ENCODE results near the gene OTUB1. TPM values are rescaled to one million over a fixed set of nuclear protein-coding genes. Genes with fewer than 3 reads are reported as not detected.

The OTUB1 gene
- polyA plus RNA-seq, 1 donor (not counting 4 experiments of a cell fraction or from before 2014, with no cell fraction given), result 106 TPM

DNA sequence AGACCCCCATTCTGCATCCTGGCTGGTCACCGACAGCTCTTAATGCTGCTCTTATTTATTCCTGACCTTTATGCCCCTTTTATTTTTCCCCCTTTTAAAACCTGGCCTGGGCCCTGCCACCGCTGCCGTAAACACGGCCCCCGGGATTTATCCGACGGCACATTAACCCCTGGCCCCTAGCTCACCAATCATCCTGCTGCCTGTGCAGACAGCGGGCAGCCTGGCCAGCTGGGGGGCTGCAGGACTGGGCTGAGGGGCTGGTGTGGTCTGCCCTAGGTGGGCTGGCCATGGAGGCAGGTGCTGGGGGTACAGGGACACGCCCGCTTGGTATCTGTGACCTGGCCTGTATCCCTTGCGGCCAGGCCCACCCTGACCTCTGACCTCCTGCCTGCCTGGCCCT lies 28.1 kb downstream of the OTUB1 start:
- no peak overlapping the region for H3K27ac ChIP-seq (ENCODE audit: control insufficient read depth, insufficient read depth, low read length)
- DNase-seq (ENCODE audit: low read depth, low spot score), result no peak
- H3K79me2 ChIP-seq (ENCODE audit: control insufficient read depth, insufficient read depth, low read length), result no peaks in the 10 kb centered on the region
- no peak for FAIRE-seq
- no peak overlapping the region for H3K4me3 ChIP-seq (ENCODE audit: control insufficient read depth in 2 of 3, extremely low read depth in 1 of 3, insufficient read depth in 2 of 3, low read depth in 1 of 3, low read length in 3 of 3)
- TF ChIP-seq EZH2 (IDR thresholded peaks at IDR 0.05; ENCODE audit: low read length) (no peak), CTCF (optimal IDR thresholded peaks at IDR 0.05 in 1 of 3, IDR thresholded peaks at IDR 0.05 in 1 of 3, conservative IDR thresholded peaks at IDR 0.05 in 1 of 3; ENCODE audit: extremely low read depth in 1 of 3, insufficient read depth in 2 of 3, low read length in 3 of 3) (no peak)
- dilution Hi-C loops (cut with MboI; ENCODE audit: extremely low pct_ligation_motif_present, low sequenced_read_pairs), result no loop called here
- H3K27me3 ChIP-seq (ENCODE audit: control insufficient read depth, extremely low read depth, insufficient read depth, low read length), result peaks cover 14% of the 10 kb centered on the region
- H2AFZ ChIP-seq (ENCODE audit: control insufficient read depth, low read length), result no peak overlapping the region
- H3K4me1 ChIP-seq (ENCODE audit: control insufficient read depth, extremely low read depth, insufficient read depth, low read length), result no peaks in the 10 kb centered on the region
- H4K20me1 ChIP-seq (ENCODE audit: control insufficient read depth, extremely low read depth, insufficient read depth, low read length), result no peaks in the 10 kb centered on the region
- H3K9me1 ChIP-seq (ENCODE audit: control insufficient read depth, extremely low read depth, insufficient read depth, low read length), result no peaks in the 10 kb centered on the region
- H3K9me3 ChIP-seq (ENCODE audit: control insufficient read depth, low read depth, low read length), result no peaks in the 10 kb centered on the region
- H3K4me2 ChIP-seq (ENCODE audit: control insufficient read depth, extremely low read depth, insufficient read depth, low read depth, low read length), result no peak overlapping the region
- no peak overlapping the region for H3K9ac ChIP-seq (ENCODE audit: control insufficient read depth, extremely low read depth, insufficient read depth, low read length)
- H3K36me3 ChIP-seq (ENCODE audit: control insufficient read depth in 2 of 2, extremely low read depth in 1 of 2, insufficient read depth in 2 of 2, low read length in 2 of 2), result no peaks in the 10 kb centered on the region

DNA sequence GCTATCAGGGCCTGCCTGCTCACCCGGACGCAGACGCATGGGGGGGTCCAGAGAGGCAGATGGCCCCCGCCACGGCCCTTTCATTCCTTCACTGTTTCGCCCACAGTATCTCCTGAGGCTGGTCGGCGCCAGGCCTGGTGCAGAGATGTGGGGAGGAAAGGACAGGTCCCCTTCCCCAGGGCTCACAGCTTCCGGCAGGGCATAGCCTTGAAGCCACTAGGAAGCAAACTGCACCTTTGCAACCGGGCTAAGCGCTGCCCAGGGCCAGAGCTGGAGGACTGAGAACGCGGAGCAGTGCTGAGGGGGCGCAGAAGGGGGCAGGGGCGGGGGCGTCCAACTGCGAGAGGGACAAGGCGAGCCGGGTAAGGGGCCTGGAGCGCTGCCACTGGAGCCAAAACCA lies 29.3 kb downstream of the OTUB1 start:
- Histone ChIP-seq H3K9me3 (ENCODE audit: control insufficient read depth, low read depth, low read length) (no peaks in the 10 kb centered on the region), H3K9ac (ENCODE audit: control insufficient read depth, extremely low read depth, insufficient read depth, low read length) (no peak overlapping the region), H2AFZ (ENCODE audit: control insufficient read depth, low read length) (no peak overlapping the region), H3K4me2 (ENCODE audit: control insufficient read depth, extremely low read depth, insufficient read depth, low read depth, low read length) (no peak overlapping the region), H3K4me1 (ENCODE audit: control insufficient read depth, extremely low read depth, insufficient read depth, low read length) (no peaks in the 10 kb centered on the region), H3K4me3 (ENCODE audit: control insufficient read depth in 2 of 3, extremely low read depth in 1 of 3, insufficient read depth in 2 of 3, low read depth in 1 of 3, low read length in 3 of 3) (no peak overlapping the region), H3K27ac (ENCODE audit: control insufficient read depth, insufficient read depth, low read length) (no peak overlapping the region), H3K9me1 (ENCODE audit: control insufficient read depth, extremely low read depth, insufficient read depth, low read length) (no peaks in the 10 kb centered on the region), H4K20me1 (ENCODE audit: control insufficient read depth, extremely low read depth, insufficient read depth, low read length) (no peaks in the 10 kb centered on the region), H3K79me2 (ENCODE audit: control insufficient read depth, insufficient read depth, low read length) (no peaks in the 10 kb centered on the region), H3K27me3 (ENCODE audit: control insufficient read depth, extremely low read depth, insufficient read depth, low read length) (peaks cover 21% of the 10 kb centered on the region), H3K36me3 (ENCODE audit: control insufficient read depth in 2 of 2, extremely low read depth in 1 of 2, insufficient read depth in 2 of 2, low read length in 2 of 2) (no peaks in the 10 kb centered on the region)
- DNase-seq (ENCODE audit: low read depth, low spot score), result no peak
- no peak for TF ChIP-seq EZH2 (IDR thresholded peaks at IDR 0.05; ENCODE audit: low read length)
- TF ChIP-seq CTCF (optimal IDR thresholded peaks at IDR 0.05 in 1 of 3, IDR thresholded peaks at IDR 0.05 in 1 of 3, conservative IDR thresholded peaks at IDR 0.05 in 1 of 3; ENCODE audit: extremely low read depth in 1 of 3, insufficient read depth in 2 of 3, low read length in 3 of 3), result no peak
- no peak for FAIRE-seq
- dilution Hi-C loops (cut with MboI; ENCODE audit: extremely low pct_ligation_motif_present, low sequenced_read_pairs), result no loop called here
